Measurements from ENCODE around the gene ATP5F1D. TPM values are rescaled to one million over a fixed set of nuclear protein-coding genes. Genes with fewer than 3 reads are reported as not detected.
A peak's percentile ranks its signal among the peaks of the same experiment; 100 is the strongest.

The ATP5F1D gene
- total RNA-seq, 1 experiment from 2014 or later, result 179 TPM

GRCh38 chr19:1264801-1265614, 23.5 kb downstream of the ATP5F1D start:
- peak overlapping the region; percentile 45 for H3K4me2 ChIP-seq (ENCODE audit: insufficient read depth, insufficient read length, low read length)
- no peaks in the 10 kb centered on the region for H3K9me3 ChIP-seq (ENCODE audit: control insufficient read depth, low read depth, low read length)
- H3K9ac ChIP-seq (ENCODE audit: extremely low read depth, insufficient read length, low read length), result no peak overlapping the region

More at GRCh38 chr19:1264801-1265614, 23.5 kb downstream of the ATP5F1D start:
- Mint-ChIP-seq H3K4me3 (peak overlapping the region; percentile 48 to 71), H3K9me3 (no peaks in the 10 kb centered on the region; a peak in 1 of 5 replicates), H3K36me3 (ENCODE audit: insufficient read depth in 1 of 3, low read depth in 3 of 3) (peaks cover under 1 to 15% (median 2%) of the 10 kb centered on the region in 3 experiments), H3K4me1 (peaks cover 48 to 53% of the 10 kb centered on the region in 2 experiments), H3K27ac (peak overlapping the region; percentile 52 to 98 (median 91); a peak in 6 of 7 replicates), H3K27me3 (ENCODE audit: low read depth) (peaks cover 13% of the 10 kb centered on the region)
- 0 out of 2 replicates have a peak overlapping the region, but pooled peaks have one; percentile 14 for H3K14ac ChIP-seq (ENCODE audit: insufficient read depth, low read length)
- H3K4ac ChIP-seq (ENCODE audit: low read depth, low read length), result no peak overlapping the region
- no peak overlapping the region for H2AK5ac ChIP-seq (ENCODE audit: insufficient read length, low read length)
- H2BK5ac ChIP-seq (ENCODE audit: insufficient read length, low read length), result no peak overlapping the region
- H3K23ac ChIP-seq (ENCODE audit: insufficient read length, low read depth, low read length), result no peak overlapping the region
- H2AFZ ChIP-seq (ENCODE audit: low read length), result no peak overlapping the region
- no peak overlapping the region for H3T11ph ChIP-seq (ENCODE audit: low read length)
- no CpG with 5 or more reads among the region's 26 CpGs for WGBS (ENCODE audit: extremely low coverage, insufficient read length, low lambda C conversion rate)
- peaks cover under 1% of the 10 kb centered on the region; the same call in 1 of the 2 replicates for H3K79me2 ChIP-seq (ENCODE audit: insufficient read depth, low read length)
- no peaks in the 10 kb centered on the region for H3K79me1 ChIP-seq (ENCODE audit: insufficient read depth, low read depth, low read length, poor library complexity, severe bottlenecking)
- no peak overlapping the region for H2BK12ac ChIP-seq (ENCODE audit: insufficient read length, low read depth, low read length)
- H3K4me1 ChIP-seq (ENCODE audit: insufficient read depth, low read length), result peaks cover 4% of the 10 kb centered on the region; the same call in 1 of the 2 replicates
- no peak overlapping the region for H4K5ac ChIP-seq (ENCODE audit: insufficient read length, low read depth, low read length)
- peak overlapping the region; percentile 29 for H3K18ac ChIP-seq (ENCODE audit: insufficient read length, low read depth, low read length)
- no peak overlapping the region for H2BK20ac ChIP-seq (ENCODE audit: low read depth, low read length, poor library complexity, severe bottlenecking)
- no peaks in the 10 kb centered on the region for H4K20me1 ChIP-seq (ENCODE audit: control insufficient read depth, insufficient read depth, insufficient read length)
- no peaks in the 10 kb centered on the region for H3K27me3 ChIP-seq (ENCODE audit: insufficient read depth, low read length)
- H4K8ac ChIP-seq (replicated peaks; ENCODE audit: insufficient read length, low read depth, low read length), result no peak overlapping the region
- no peak overlapping the region for H3K56ac ChIP-seq (ENCODE audit: insufficient read length, low read depth, low read length)
- TF ChIP-seq CTCF (conservative IDR thresholded peaks at IDR 0.05), result no peak
- H3K23me2 ChIP-seq (ENCODE audit: insufficient read length, low read depth, low read length, poor library complexity, severe bottlenecking), result peaks cover 31% of the 10 kb centered on the region
- no peak overlapping the region for H2BK15ac ChIP-seq (ENCODE audit: low read depth, low read length)
- peak; percentile 91 for DNase-seq
- no peak overlapping the region for H4K91ac ChIP-seq (ENCODE audit: insufficient read length, low read depth, low read length)
- H2BK120ac ChIP-seq (ENCODE audit: low read depth, low read length, poor library complexity, severe bottlenecking), result no peak overlapping the region
- H3K27ac ChIP-seq (ENCODE audit: insufficient read length, low read depth, low read length), result no peak overlapping the region

Data from H9 (cell line).